Endothelial cell of coronary artery (primary cell): ENCODE data around the gene IRS1. TPM values are rescaled to one million over a fixed set of nuclear protein-coding genes. Genes with fewer than 3 reads are reported as not detected.

ENCODE experiments used
- total RNA-seq: library from RNA; depleted of rRNA; stranded (reverse); fragments of >200 nt; gene quantifications from 2 replicates; pipeline ENCODE4 v1.2.3, GENCODE V29; 2014

Gene IRS1
- under 0.01 and 1.6 TPM in 2 replicates for total RNA-seq

GRCh38 chr2:226799211-226799975 lies at the start of gene IRS1:
IRS1 (minus strand) TSS chr2:226799820; CDS start chr2:226798738, 1,082 bp downstream.

GRCh38 chr2:226835796-226836547 lies 36.4 kb upstream of the IRS1 start, which contains the start of gene RHBDD1:
RHBDD1 (plus strand) TSS chr2:226836054; CDS start chr2:226864694, 28,640 bp downstream.

Other genes starting within 250 kb of the IRS1 start
- gene RHBDD1, start 36.2 kb upstream of the IRS1 start, total RNA-seq = 8.6 and 21.0 TPM in 2 replicates